ENCODE results near the gene TIMM10B.
A peak's percentile ranks its signal among the peaks of the same experiment; 100 is the strongest.

TIMM10B gene, protein sequence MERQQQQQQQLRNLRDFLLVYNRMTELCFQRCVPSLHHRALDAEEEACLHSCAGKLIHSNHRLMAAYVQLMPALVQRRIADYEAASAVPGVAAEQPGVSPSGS

DNA sequence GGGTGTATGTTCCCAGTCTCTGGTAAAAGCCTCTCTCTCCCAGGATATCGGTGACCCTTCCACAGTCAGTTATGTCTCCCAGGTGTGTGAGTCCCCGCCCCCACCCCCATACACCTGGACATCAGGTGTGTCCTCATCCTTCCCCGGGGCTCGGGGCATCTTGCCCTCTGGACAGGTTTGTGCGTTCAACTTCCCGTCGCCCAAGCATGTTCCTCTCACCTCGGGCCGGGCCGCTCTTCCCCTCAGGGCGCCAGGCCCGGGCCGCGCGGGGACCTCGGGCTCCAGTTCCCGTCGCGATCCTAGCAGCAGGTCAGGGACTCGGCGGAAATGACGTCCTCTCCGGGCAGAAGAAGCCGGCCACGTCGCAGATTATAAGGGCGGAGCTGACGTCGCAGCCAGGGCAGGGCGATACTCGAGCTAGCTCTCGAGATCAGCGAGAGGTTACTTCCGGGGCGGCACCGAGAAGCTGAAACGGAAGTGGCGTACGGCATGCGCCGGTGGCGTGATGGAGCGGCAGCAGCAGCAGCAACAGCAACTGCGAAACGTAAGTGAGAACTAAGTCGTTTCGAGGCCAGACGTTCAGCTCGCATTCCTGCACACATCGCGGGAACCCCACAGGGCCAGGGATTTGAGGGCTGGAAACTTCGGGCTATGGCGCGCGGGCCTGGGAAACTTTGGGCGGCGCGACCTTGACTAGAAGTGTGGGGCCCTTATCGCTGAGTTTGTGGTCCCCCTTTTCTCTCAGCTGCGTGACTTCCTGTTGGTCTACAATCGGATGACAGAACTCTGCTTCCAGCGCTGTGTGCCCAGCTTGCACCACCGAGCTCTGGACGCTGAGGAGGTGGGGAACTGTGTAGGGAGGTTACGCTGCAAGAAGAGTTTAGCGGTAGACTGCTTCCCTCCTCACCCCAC lies at the start of gene TIMM10B, which contains the start of gene ARFIP2:
Gene TIMM10B, plus strand, starts transcription at position 490 of the 912 bp plus-strand sequence. Its CDS starts 16 bp downstream, at position 506.
Gene ARFIP2, minus strand, starts transcription at position 320 of the 912 bp plus-strand sequence. CDS start 910 bp downstream, outside the sequence.
- peak; percentile 99 for DNase-seq

DNA sequence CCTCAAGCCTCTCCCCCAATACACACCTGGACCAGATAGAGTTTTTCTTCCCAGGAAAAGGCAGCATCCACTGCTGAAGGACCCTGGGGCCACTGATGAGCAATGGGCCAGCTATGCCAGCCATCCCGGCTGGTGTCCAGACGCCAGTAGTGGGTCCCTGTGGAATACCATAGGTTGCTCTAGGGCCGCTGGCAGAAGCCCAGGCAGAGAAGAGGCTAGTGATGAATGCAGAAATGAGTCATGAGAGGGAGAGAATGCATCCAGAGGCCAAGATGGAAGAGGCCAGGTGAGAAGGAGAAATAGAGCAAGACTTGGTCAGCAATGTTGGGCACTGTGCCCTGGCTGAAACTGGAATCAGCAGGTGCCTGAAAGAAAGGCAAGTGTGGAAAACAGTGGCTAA lies 49.4 kb upstream of the TIMM10B start:
- no peak for DNase-seq

DNA sequence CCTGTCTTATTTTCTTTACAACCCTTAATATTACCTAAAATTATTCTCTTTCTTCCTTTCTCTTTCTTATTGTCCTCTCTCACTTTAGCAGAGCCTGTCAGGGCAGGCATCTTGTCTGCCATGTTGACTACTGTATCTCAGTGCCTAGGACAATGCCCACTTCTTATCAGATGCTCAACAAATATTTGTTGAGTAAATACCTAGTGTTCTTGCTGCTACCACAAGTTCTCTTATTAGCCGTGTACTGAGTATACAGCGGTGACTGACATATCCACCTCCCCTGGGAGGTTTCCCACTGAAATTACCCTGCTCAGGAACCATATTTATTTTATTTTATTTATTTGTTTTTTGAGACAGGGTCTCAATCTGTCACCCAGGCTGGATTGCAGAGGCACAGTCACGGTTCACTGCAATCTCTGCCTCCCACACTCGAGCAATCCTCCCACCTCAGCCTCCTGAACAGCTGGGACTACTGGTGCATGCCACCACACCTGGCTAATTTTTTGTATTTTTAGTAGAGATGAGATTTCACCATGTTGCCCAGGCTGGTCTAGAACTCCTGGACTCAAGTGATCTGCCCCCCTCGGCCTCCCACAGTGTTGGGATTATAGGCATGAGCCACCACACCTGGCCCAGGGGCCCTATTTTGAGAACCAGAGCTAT lies 47.2 kb upstream of the TIMM10B start:
- DNase-seq: no peak

GRCh38 chr11:6437423-6437822 lies 43.9 kb upstream of the TIMM10B start:
- no peak for DNase-seq

GRCh38 chr11:6437993-6438392 lies 43.3 kb upstream of the TIMM10B start:
- DNase-seq: no peak

GRCh38 chr11:6438979-6439571 lies 42.2 kb upstream of the TIMM10B start:
- DNase-seq: no peak

- no peak for DNase-seq
Observed at GRCh38 chr11:6440906-6441358, 40.4 kb upstream of the TIMM10B start, which contains the start of gene HPX. Gene HPX (minus strand): TSS chr11:6440987. CDS start chr11:6440963, 24 bp downstream.

DNA sequence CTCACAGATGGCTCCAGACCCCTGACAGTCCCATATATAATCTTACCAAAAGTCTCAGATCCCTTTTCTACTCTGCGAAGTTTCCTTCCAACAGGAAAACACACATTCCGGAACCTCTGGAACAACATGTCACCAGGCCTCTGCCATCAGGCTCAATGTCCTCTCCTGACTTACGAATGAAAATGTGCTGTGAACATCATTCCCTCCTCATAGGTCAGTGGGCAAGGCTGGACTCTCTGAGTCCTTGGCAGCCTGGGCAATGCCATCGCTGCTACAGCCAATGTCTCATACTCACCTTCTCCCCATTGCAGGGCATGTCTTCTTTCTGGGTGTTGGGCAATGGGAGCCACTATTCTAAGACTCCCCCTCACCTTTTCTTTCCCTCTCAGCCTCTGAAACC lies 38.9 kb upstream of the TIMM10B start:
- no peak for DNase-seq

GRCh38 chr11:6443269-6444003 lies 37.9 kb upstream of the TIMM10B start:
- peak; percentile 54 for DNase-seq

DNA sequence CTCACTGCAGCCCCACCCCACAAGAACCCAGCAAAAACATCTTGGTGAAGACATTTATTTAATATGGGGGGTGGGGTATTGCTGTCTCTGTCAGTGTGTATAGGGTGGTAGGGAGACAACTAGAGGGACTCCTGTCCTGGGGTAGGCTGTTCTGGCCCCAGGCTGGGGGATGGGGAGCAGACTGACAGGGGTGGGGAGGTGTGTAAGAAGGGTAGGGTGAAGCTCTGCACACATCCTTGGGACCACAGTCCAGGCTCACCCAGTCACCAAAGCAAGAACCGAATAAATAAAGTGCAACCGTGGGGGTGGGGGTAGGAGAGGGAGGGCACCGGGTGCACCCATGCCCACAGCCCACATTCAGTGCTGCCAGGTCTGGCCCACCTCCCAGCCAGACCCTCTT lies 32.7 kb upstream of the TIMM10B start:
- no peak for DNase-seq

GRCh38 chr11:6452219-6452618 lies 29.1 kb upstream of the TIMM10B start:
- no peak for DNase-seq

GRCh38 chr11:6453152-6453551 lies 28.1 kb upstream of the TIMM10B start:
- no peak for DNase-seq

DNA sequence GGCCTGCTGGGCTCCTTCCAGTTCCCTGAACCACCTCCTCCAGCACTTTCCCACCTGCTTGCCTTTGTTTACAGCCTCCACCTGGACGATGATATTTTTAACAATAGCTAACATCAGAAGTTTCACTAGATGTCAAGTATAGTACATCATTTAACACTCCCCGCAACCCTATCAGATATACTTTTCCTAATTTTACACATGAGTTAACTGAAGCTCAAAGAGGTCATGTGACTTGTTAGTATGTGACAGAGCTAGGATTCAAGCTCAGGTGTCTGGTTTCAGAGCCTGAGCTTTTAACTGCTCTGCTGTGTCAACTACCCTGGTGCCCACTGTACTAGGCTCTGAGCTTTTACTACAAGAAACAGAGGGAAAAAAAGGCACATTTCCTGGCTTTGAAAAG lies 26.2 kb upstream of the TIMM10B start:
- no peak for DNase-seq

DNA sequence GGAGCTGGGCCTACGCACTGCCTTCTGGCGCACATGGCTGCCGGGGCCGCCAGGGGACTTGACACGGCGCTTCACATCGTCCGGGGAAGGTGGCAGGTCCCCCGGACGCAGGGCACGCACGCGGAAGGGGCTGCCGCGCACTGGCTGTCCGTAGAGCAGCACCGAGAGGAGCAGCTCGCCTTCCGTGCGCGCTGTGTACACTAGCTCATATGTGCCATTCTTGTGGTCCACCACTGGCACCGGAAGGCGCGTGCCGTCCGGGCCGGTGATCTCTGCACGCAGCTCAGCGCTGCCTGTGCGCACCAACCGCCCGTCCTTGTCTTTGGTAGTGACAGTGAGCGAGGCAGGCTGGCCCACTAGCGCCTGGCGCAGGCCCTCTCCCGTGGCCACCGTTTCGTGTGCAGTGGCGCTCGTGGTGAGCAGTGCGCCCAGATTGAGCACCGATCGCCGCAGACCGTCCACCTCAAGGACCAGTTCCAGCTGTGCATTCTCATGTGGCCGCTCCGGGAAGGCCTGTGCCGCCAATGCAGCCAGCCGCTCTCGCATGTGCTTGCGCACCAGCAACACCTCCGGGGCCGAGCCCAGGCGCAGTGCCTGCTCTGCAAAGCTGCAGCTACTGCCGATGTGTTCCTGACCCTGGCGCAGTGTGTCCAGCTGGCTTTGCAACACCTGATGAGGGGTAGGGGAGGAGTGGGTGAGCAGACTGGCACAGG lies 24.8 kb upstream of the TIMM10B start:
- no peak for DNase-seq

- no peak for DNase-seq
Observed at GRCh38 chr11:6457581-6458320, 23.6 kb upstream of the TIMM10B start.

- DNase-seq: no peak
Observed at GRCh38 chr11:6458352-6459098, 22.8 kb upstream of the TIMM10B start.

DNA sequence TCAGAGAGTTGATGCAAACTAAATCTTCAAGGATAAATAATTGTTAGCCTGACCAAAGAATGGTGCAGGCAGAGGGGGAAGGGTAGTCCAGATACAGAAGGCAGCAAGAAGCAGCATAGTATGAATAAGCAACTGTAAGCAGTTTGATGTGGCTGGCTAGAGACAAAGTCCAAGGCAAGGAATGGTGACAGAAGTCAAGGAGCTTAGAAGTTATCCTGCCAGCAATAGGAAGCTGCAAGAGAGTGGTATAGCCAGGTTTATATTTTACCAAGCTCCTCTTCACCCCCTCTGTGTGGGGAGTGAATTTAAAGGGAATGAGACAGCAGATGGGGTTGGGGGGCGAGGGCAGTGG lies 22.2 kb upstream of the TIMM10B start:
- no peak for DNase-seq

- peak; percentile 88 for DNase-seq
Observed at GRCh38 chr11:6468712-6469495, 12.4 kb upstream of the TIMM10B start.

DNA sequence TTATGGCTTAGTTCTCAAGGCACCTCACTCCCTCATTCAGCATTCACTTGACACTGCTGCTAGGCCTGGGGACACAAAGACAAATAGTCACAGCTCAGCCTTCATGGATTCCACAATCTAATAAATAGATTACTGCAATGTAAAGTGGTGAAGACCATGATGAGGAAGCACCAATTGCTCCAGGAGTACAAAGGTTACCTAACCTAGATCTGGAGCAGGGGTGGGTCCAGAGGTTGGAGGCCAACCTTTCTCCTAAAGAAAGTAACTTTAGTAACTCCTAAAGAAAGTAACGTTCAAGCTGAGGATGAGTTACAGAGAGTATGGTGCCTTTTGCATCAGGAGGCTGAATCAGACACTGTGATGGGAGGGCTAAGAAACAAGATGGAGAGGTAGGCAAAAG lies 11.7 kb upstream of the TIMM10B start:
- no peak for DNase-seq
